Measurements from ENCODE around the gene MYDGF.
"Not testable (repeated sequence)": the region's sequence is repeated elsewhere in the genome, so short reads cannot be mapped to it uniquely, and the experiment has no call there.

MYDGF gene

DNA sequence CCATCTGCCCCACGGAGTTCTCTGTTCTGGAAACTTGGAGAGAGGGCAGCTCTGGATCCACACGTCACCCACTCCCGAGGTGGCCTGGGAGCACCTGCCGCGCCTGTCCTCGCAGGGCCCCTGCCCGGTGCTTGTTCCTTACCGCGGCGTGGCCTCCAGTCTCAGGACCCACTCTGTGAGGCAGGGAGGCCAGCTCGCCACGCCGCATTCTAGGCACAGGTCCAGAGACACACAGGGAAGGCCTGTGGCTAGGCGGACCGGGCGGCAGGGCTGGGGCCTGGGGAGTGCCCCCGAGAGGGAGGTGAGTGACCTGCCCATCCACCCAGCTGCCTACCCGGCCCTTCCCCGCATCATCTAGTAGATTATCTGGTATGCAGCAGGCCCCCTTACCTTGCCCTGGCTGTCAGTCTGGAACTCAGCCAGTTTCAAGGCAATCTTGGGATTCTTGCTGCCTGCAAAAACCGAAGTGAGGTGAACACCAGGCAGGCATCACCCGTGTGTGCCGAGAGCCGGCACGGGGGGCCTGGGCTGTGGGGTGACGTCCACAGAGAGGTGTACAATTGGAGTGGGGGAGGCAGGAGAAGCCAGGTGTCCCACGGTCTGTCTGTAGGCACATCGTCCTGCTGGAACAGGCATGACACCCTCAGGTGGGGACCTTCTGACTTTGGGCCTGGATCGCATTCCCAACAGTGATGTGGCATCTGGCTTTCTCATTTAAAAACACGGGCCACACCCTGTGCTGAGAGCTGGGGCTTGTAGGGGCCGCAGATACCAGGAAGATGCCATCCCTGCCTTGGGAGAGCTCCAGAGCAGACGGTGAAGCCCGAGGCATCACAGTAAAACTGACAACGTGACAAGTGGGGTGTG lies 29.9 kb upstream of the MYDGF start:
- DNase-seq (ENCODE audit: low spot score), result no peak

DNA sequence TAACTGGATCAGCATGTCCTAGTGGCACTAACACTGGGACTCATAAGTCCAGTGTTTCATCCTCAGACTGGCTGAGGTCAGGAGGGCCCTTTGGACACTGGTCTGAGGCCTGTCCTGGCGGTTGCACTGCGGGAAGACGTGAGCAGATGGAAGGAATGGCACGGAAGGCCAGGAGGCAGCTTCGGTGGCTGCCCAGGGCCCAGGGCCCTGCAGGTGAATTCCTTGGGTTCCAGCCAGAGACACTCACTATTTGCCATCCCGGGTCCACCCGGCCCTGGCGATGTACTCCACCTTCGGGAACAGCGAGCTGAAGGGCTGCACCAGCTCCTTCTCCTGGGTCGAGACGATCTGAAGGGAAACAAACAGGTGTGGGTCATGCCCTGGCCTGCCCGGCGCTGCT lies 27.2 kb upstream of the MYDGF start:
- no peak for DNase-seq (ENCODE audit: low spot score)

- no peak for DNase-seq (ENCODE audit: low spot score)
These were observed 25.1 kb upstream of the MYDGF start for GRCh38 chr19:4695224-4695731.

DNA sequence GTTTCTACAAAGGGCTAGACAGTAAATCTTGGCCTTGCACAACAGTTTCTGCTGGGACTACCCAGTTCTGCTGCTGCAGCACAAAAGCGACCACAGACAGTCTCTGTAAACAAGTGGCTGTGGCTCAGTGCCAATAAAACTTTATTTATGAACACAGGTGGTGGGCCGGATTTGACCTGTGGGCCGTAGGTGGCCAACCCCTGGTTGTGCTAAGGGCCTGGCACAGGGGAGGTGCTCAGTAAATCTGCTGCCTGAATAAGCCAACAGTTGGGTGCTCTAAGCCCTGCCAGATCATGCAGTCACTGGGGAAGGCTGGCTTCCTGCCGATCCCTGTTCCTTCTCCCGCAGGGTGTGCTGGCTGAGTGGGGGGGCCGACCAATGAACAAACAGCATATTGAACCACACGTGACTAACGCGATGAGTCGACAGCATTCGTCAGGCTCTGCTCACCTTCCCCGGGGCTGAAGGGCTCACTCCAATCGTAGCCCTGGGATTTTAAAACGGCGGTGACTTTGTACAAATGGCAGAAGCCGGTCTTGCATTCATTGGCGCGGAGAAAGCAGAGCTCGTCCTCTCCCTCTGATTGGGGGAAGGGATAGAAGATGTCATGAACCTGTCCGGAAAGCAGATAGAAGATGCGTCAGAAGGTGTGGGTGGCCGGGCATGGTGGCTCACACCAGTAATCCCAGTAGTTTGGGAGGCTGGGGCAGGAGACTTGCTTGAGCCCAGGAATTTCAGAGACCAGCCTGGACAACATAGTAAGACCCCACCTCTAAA lies 24.3 kb upstream of the MYDGF start:
- peak; percentile 90 for DNase-seq (ENCODE audit: low spot score)

GRCh38 chr19:4693471-4694121 lies 23.5 kb upstream of the MYDGF start:
- no peak for DNase-seq (ENCODE audit: low spot score)

- DNase-seq (ENCODE audit: low spot score), result no peak
These were observed 22.9 kb upstream of the MYDGF start for GRCh38 chr19:4693078-4693350.

DNA sequence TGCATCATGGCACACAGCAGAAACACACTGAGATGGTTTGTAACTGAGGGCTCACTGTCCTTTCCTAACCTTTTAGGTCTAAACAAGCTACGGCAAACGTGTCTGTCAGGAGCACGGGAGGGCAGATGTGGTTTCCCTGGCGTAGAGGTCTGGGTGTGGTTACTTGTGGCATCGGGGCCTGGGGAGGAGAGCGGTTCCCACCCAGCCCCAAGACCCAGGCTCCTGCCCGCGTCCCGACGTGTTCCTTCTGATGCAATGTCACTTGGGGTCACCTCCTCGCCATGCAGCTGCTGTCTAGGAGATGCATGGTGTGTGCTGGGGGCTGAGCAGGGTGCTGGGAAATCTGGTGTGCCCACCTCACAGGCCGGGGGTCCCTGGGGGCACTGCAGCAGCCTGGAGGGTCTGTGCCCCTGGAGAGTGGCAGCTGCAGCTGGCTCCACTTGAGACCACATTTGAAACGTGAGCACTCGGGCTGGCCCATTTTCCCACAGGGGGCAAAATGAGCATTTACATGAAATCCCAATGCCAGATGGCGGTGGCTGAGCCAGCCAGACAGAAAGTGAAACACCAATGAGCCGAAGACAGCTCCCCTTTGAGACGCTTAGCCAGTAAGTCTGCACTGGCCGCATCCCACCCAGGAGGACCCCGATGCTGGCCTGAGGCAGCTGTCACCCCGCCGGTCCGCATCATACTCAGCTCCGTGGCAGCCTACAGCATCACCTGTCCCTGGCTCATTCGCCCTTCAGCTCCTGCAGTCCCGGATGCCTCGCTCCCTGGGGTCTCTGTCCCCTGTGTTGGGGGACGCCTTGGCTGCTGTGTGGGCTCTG lies 22.3 kb upstream of the MYDGF start:
- no peak for DNase-seq (ENCODE audit: low spot score)

GRCh38 chr19:4691373-4691772 lies 21.2 kb upstream of the MYDGF start:
- DNase-seq (ENCODE audit: low spot score), result no peak

GRCh38 chr19:4690361-4690760 lies 20.2 kb upstream of the MYDGF start:
- DNase-seq (ENCODE audit: low spot score), result no peak

DNA sequence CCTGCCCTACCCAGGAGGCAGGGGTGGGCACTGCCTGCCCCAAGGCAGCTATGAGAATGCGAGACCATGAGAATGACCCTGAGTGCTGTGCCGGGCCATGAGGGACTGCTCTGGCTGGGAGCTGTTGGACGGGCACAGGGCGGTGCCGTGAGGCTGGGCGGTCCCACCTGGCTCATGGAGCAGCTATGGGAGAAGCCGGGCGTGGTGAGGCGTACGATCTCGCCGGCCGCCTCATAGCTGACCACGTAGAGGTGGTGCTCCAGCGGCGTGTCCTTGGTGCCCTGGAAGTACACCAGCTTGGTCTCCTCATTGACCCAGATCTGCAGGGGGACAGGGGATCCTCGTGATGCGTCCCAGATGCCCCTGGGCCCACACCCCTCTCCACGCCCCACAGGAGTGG lies 19.3 kb upstream of the MYDGF start:
- no peak for DNase-seq (ENCODE audit: low spot score)

DNA sequence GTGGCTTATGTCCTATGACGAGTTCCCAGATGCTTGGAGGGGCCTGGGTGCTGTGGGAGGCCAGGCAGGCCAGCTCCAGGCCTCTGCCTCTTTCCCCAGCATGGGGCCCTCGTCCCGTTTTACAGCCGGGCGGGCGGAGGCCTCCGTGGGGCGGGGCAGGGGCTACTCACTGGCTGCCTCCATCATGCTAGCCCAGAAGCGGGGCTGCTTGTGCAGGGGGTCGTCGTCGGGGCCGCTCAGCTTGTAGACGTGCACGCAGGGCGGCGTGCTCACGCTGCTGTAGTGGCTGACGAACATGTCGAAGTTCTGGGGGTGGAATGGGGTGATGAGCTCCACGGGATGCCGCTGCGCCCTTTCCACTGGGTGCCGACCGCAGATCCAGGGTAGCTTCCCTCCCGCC lies 18.4 kb upstream of the MYDGF start:
- DNase-seq (ENCODE audit: low spot score), result no peak

- DNase-seq (ENCODE audit: low spot score), result no peak
These were observed 17.3 kb upstream of the MYDGF start for GRCh38 chr19:4687396-4687795.

GRCh38 chr19:4686700-4687099 lies 16.6 kb upstream of the MYDGF start:
- no peak for DNase-seq (ENCODE audit: low spot score)

- no peak for DNase-seq (ENCODE audit: low spot score)
These were observed 14.4 kb upstream of the MYDGF start for GRCh38 chr19:4684312-4685095.

- DNase-seq (ENCODE audit: low spot score), result no peak
These were observed 12.5 kb upstream of the MYDGF start for GRCh38 chr19:4682417-4683200.

GRCh38 chr19:4680021-4680420 lies 9.9 kb upstream of the MYDGF start:
- DNase-seq (ENCODE audit: low spot score), result not testable (repeated sequence)

- DNase-seq (ENCODE audit: low spot score), result peak; percentile 52
These were observed 9.0 kb upstream of the MYDGF start for GRCh38 chr19:4678881-4679790.

- DNase-seq (ENCODE audit: low spot score), result peak; percentile 68
These were observed 7.0 kb upstream of the MYDGF start for GRCh38 chr19:4676955-4677731.
